GM13976 (cell line): Measurements from ENCODE around the gene GJA5.

ENCODE experiments used
- DNase-seq: peaks from one replicate; pipeline ENCODE4 v3.0.0; 2012; ENCODE audit warnings: low spot score
- in situ Hi-C: fragments of 300-500 bp; cut with MboI; formaldehyde crosslinking; loops from one replicate; pipeline ENCODE4 v1.12.0; 2022; ENCODE audit warnings: low sequenced_read_pairs, mixed read lengths, inconsistent platforms; ENCODE audit not compliant: unreplicated experiment
- TF ChIP-seq, protein P1 (sequence below): IDR thresholded peaks from 2 replicates; pipeline ENCODE4 v1.5.1; 2012; ENCODE audit warnings: borderline replicate concordance, mild to moderate bottlenecking; ENCODE audit not compliant: insufficient read depth; ENCODE audit errors: extremely low read depth, missing control alignments, control extremely low read depth

Gene GJA5

DNA sequence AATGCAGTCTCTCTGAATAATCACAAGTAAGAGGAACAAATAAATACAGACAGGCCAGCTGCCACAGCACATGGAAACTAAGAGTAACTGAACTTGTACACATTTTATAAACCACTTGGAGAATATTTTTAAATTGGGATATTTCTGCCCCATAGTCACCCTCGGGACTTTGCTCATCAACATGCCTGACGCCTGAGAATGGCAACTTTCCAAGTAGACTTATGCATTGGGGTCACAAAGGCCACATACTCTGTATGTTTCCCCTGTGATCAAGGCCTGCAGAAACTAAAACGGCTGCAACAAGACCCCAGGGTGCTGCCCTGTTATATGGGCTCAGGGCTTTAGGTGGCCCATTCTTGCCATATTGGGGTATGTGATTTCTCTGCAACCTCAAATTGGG lies 38.3 kb upstream of the GJA5 start:
- in situ Hi-C loops, result no loop called here
- DNase-seq, result no peak
- TF ChIP-seq, protein P1, sequence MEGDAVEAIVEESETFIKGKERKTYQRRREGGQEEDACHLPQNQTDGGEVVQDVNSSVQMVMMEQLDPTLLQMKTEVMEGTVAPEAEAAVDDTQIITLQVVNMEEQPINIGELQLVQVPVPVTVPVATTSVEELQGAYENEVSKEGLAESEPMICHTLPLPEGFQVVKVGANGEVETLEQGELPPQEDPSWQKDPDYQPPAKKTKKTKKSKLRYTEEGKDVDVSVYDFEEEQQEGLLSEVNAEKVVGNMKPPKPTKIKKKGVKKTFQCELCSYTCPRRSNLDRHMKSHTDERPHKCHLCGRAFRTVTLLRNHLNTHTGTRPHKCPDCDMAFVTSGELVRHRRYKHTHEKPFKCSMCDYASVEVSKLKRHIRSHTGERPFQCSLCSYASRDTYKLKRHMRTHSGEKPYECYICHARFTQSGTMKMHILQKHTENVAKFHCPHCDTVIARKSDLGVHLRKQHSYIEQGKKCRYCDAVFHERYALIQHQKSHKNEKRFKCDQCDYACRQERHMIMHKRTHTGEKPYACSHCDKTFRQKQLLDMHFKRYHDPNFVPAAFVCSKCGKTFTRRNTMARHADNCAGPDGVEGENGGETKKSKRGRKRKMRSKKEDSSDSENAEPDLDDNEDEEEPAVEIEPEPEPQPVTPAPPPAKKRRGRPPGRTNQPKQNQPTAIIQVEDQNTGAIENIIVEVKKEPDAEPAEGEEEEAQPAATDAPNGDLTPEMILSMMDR, result no peak

DNA sequence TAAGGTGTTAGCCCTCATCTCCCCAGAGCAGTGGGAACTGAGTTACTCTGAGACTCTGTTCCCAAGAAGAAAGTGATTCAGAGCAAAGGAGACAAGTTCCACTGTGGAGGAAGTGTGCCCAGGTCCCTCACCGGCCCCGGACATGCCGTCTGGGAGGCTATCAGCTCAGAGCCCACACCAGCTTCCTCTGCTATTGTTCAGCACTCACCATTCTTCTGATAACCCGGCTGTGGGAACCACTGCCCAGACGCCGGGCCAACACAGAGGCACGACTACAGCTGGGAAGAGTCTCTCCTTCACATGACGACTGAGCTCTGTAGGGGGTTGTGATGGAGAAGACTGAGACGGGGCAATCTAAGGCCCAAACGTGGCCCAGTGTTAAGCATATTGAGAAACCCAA lies 34.2 kb upstream of the GJA5 start:
- no peak for DNase-seq
- TF ChIP-seq, protein P1, result no peak
- in situ Hi-C loops, result no loop called here

DNA sequence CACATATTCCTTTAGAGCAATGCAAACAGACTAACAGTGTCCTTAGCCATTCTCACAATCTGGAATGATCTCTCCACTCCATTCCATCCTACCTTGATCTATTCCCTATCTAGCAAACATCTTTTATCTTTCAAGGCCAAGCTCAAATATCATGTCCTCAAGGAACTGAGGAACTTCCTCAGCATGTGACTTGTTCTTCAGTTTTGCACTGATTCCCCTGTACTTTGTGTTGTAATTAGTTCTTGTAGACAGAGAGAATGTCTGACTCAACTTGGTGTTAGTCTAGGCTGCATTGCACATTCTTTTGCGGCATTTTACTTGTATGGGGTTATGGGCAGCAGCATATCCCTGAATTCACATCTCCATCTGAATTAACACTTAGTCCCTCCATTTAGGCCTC lies 31.5 kb upstream of the GJA5 start:
- TF ChIP-seq, protein P1, result no peak
- no peak for DNase-seq
- in situ Hi-C loops, result no loop called here

DNA sequence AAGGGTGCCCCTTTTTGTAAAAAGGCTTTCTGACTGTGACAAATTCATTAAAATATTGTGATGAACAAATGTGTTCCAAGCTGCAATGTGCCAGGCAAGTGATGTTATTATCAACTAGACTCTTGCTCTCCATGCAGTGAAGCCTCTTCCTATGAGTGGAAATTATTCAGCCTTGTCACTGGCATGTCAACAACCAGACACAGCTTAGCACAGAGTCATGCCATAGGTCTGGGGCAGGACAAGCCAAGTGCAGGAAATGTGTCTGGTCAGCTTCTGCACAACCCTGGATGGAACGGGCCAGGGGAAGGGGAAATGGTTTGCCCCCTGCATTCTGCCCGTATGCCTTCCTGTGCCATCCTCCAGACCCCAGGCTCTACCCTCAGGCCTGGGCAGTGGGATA lies 27.4 kb upstream of the GJA5 start:
- in situ Hi-C loops, result no loop called here
- TF ChIP-seq, protein P1, result no peak
- no peak for DNase-seq

DNA sequence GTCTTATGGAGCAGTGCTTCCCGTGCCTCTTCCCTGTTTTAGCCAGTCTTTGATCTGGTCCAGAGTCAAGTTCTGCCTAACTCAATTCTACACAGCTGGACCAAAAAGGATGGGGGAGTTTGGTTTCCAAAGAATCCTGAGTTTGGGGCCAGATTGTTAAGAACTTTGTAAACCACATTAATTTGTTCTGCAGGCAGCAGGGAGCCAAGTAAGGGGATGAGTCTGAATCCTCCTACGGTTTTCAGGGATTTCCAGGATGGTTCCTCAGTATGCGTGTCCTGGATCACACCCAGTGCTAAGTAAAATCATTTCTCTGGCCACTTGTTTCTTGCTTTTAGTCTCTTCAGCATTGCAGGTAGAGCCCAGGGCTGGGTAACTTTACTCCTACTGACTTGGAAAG lies 26.1 kb upstream of the GJA5 start:
- TF ChIP-seq, protein P1, result no peak
- no peak for DNase-seq
- in situ Hi-C loops, result no loop called here

DNA sequence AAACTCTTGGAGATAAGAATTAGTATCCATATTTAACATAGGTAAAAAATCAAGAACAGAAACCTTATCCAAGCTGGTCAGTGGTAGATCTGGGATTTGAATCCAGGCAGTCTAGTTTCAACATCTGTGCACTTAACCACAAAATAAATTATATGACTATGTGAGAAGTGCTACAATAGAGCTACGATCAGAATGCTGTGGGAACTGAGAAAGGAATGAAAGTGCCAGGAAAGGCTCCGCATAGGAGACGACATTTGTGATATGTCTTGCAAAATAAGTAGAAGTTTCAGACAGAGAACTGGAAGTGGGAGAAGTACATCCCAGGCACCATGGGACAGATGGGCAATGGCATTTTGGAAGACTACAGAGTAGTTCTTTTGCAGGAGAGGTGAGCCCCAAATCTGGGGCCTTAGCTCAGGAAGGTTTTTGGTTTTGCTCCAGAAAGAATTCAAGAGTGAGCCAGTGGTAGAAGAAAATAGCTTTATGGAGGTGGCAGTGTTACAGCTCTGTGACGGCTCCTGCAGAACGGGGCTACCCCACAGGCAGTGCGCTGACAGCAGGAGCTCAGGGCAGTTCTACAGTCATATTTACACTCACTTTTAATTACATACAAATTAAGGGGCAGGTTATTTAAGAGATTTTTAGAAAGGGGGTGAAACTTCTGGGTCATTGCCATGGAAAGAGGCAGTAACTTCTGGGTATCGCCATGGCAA lies 25.5 kb upstream of the GJA5 start:
- TF ChIP-seq, protein P1, result no peak
- in situ Hi-C loops, result no loop called here
- no peak for DNase-seq

DNA sequence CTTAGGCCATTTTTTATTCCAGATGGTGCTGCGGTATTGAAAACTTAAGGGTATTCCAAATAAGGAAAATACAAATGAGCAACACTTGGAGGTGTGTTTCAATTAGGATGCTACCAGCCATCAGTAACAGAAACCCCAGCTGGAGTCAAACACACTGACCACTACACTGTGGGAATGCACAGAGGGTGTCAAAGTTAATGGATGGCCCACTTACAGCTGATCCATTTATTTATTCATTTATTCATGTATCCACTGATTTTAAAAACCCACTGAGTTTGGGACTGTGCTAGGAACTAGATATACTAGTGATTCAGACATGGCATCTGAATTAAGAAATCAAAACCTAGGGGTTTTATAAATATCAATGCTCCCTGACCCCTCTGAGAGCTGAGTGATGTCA lies 24.5 kb upstream of the GJA5 start:
- in situ Hi-C loops, result no loop called here
- DNase-seq, result no peak
- TF ChIP-seq, protein P1, result no peak
